GM19372 (cell line): ENCODE measurements around the gene UPP2.

Experiments
- ATAC-seq: cut with Tn5 transposase; IDR thresholded peaks from one replicate; pipeline ENCODE4 v1.9.1; 2021; ENCODE audit warnings: mild to moderate bottlenecking, low read depth, moderate library complexity; ENCODE audit not compliant: unreplicated experiment

The UPP2 gene

GRCh38 chr2:158103411-158104012 is 1.8 kb downstream of the UPP2 start:
- ATAC-seq: no peak

GRCh38 chr2:158104903-158105302 is 3.2 kb downstream of the UPP2 start:
- no peak for ATAC-seq

- no peak for ATAC-seq
These were observed 11.3 kb downstream of the UPP2 start for GRCh38 chr2:158112992-158113391.

- no peak for ATAC-seq
These were observed 12.1 kb downstream of the UPP2 start for GRCh38 chr2:158113741-158114295.

- no peak for ATAC-seq
These were observed 12.8 kb downstream of the UPP2 start for GRCh38 chr2:158114516-158114915.

- no peak for ATAC-seq
These were observed 13.6 kb downstream of the UPP2 start for GRCh38 chr2:158115202-158115767.

GRCh38 chr2:158116936-158117335 is 15.3 kb downstream of the UPP2 start:
- ATAC-seq: no peak

GRCh38 chr2:158120102-158120501 is 18.4 kb downstream of the UPP2 start:
- ATAC-seq: no peak

GRCh38 chr2:158120664-158121641 is 19.3 kb downstream of the UPP2 start:
- ATAC-seq: no peak

GRCh38 chr2:158124896-158125295 is 23.2 kb downstream of the UPP2 start:
- no peak for ATAC-seq

- ATAC-seq: no peak
These were observed 24.3 kb downstream of the UPP2 start for GRCh38 chr2:158125756-158126498.

GRCh38 chr2:158127380-158127804 is 25.7 kb downstream of the UPP2 start:
- ATAC-seq: no peak

GRCh38 chr2:158128168-158128973 is 26.7 kb downstream of the UPP2 start:
- ATAC-seq: no peak

GRCh38 chr2:158129037-158129436 is 27.4 kb downstream of the UPP2 start:
- ATAC-seq: no peak

- no peak for ATAC-seq
These were observed 29.3 kb downstream of the UPP2 start for GRCh38 chr2:158130832-158131473.

GRCh38 chr2:158131483-158131912 is 29.8 kb downstream of the UPP2 start:
- ATAC-seq: no peak

GRCh38 chr2:158131919-158132566 is 30.4 kb downstream of the UPP2 start:
- no peak for ATAC-seq

GRCh38 chr2:158134055-158134454 is 32.4 kb downstream of the UPP2 start:
- ATAC-seq: no peak

GRCh38 chr2:158134655-158135054 is 33.0 kb downstream of the UPP2 start:
- ATAC-seq: no peak
